Measurements from ENCODE around the gene TBL1X. TPM values are rescaled to one million over a fixed set of nuclear protein-coding genes. Genes with fewer than 3 reads are reported as not detected.

The TBL1X gene
- total and polyA plus RNA-seq, 2 of the 13 experiments (the other 11 are each of a cell fraction or from before 2014, with no cell fraction given) = 17.6 to 19.9 TPM

- TF ChIP-seq HNRNPL (IDR thresholded peaks at IDR 0.05; ENCODE audit: low read depth, low read length) (no peak), RBM22 (optimal IDR thresholded peaks at IDR 0.05; ENCODE audit: low read length) (no peak), SKI (IDR thresholded peaks at IDR 0.05; ENCODE audit: partially characterized antibody) (no peak), RAD51 (IDR thresholded peaks at IDR 0.05; ENCODE audit: borderline replicate concordance) (no peak), ZNF441 (CRISPR knock-in tag; IDR thresholded peaks at IDR 0.05; ENCODE audit: borderline replicate concordance) (no peak), ZNF674 (CRISPR knock-in tag; IDR thresholded peaks at IDR 0.05; ENCODE audit: low read depth) (no peak), SAP130 (CRISPR knock-in tag; IDR thresholded peaks at IDR 0.05; ENCODE audit: low read depth) (no peak)
Measured at GRCh38 chrX:9605484-9605883, 140.6 kb downstream of the TBL1X start (continued).

GRCh38 chrX:9606971-9607370, 142.1 kb downstream of the TBL1X start:
- peaks cover 14% of the 10 kb centered on the region; the same call in 1 of the 2 replicates for H4K20me1 ChIP-seq (ENCODE audit: insufficient read depth, low read length)
- no peaks in the 10 kb centered on the region for H3K9me3 ChIP-seq (ENCODE audit: low read length)
- TF ChIP-seq RAD21 (CRISPR knock-in tag; IDR thresholded peaks at IDR 0.05) (no peak), FOXJ3 (CRISPR knock-in tag; IDR thresholded peaks at IDR 0.05; ENCODE audit: borderline replicate concordance) (no peak), HNF1B (CRISPR knock-in tag; IDR thresholded peaks at IDR 0.05) (no peak), ZBTB43 (CRISPR knock-in tag; conservative IDR thresholded peaks at IDR 0.05) (no peak), CHD2 (IDR thresholded peaks at IDR 0.05; ENCODE audit: low read depth, low read length) (no peak)

More at GRCh38 chrX:9606971-9607370, 142.1 kb downstream of the TBL1X start:
- POLR2A ChIA-PET = no interaction called here
- intact Hi-C loops (cut with micrococcal nuclease; ENCODE audit: unreplicated experiment) = no loop called here
- H3K4me1 ChIP-seq (ENCODE audit: insufficient read depth, low read length) = peaks cover 46% of the 10 kb centered on the region
- no TSS peak for BruUV-seq (replicated peaks)
- H3K27ac ChIP-seq (ENCODE audit: extremely low read length, insufficient read depth, low read length) = no peak overlapping the region
- H3K9ac ChIP-seq (ENCODE audit: insufficient read depth, low read depth, low read length) = no peak overlapping the region
- no peak overlapping the region for H3K4me3 ChIP-seq (replicated peaks in 1 of 3; ENCODE audit: insufficient read depth in 1 of 3, low read depth in 2 of 3, low read length in 3 of 3)
- H3K27me3 ChIP-seq (ENCODE audit: control insufficient read depth in 1 of 2, insufficient read depth in 2 of 2, low read length in 2 of 2) = no peaks in the 10 kb centered on the region
- DNase-seq (ENCODE audit: low spot score) = no peak
- peaks cover 1 to 4% of the 10 kb centered on the region in 2 experiments; a peak in 2 of 5 replicates for H3K36me3 ChIP-seq (replicated peaks in 1 of 2; ENCODE audit: control insufficient read depth in 1 of 2, insufficient read depth in 2 of 2, low read length in 2 of 2)
- in situ Hi-C loops (cut with HindIII; ENCODE audit: extremely low pct_ligation_motif_present, low pct_unique_long_range_greater_than_20kb) = no loop called here
- no peak for ATAC-seq
- CTCF ChIA-PET (ENCODE audit: low intra/inter-chr PET ratio, low total read pairs) = no interaction called here
- 86% methylated on average over 7 of the region's 7 CpGs for WGBS (ENCODE audit: low lambda C conversion rate)
- no peak overlapping the region for H2AFZ ChIP-seq (ENCODE audit: low read length)
- no peak for FAIRE-seq
- H3K4me2 ChIP-seq (ENCODE audit: low read depth, low read length) = no peak overlapping the region
- peaks cover 12% of the 10 kb centered on the region for H3K79me2 ChIP-seq (ENCODE audit: insufficient read depth, low read length)
